GM19397 (cell line): ENCODE data around the gene PRX.
A peak's percentile ranks its signal among the peaks of the same experiment; 100 is the strongest.
"Not testable (repeated sequence)": the region's sequence is repeated elsewhere in the genome, so short reads cannot be mapped to it uniquely, and the experiment has no call there.

Source experiments
- ATAC-seq: cut with Tn5 transposase; IDR thresholded peaks from one replicate; pipeline ENCODE4 v1.9.1; 2021; ENCODE audit warnings: mild to moderate bottlenecking, moderate library complexity; ENCODE audit not compliant: unreplicated experiment

PRX gene

GRCh38 chr19:40433391-40434216, 20.4 kb upstream of the PRX start:
- peak; percentile 74 for ATAC-seq

GRCh38 chr19:40432760-40433159, 19.6 kb upstream of the PRX start:
- ATAC-seq: not testable (repeated sequence)

GRCh38 chr19:40431698-40432097, 18.5 kb upstream of the PRX start:
- no peak for ATAC-seq

GRCh38 chr19:40430242-40430641, 17.1 kb upstream of the PRX start:
- ATAC-seq: not testable (repeated sequence)

GRCh38 chr19:40428197-40428596, 15.0 kb upstream of the PRX start:
- ATAC-seq: not testable (repeated sequence)

GRCh38 chr19:40425450-40426287, 12.5 kb upstream of the PRX start, which contains the start of gene SERTAD1:
Gene SERTAD1, minus strand, starts transcription at chr19:40425992. Its CDS starts 2,446 bp downstream, at chr19:40423546.
- ATAC-seq: peak; percentile 81

GRCh38 chr19:40424637-40425449, 11.7 kb upstream of the PRX start:
- no peak for ATAC-seq

- ATAC-seq: no peak
Observed at GRCh38 chr19:40423938-40424337, 10.8 kb upstream of the PRX start.

- ATAC-seq: no peak
Observed at GRCh38 chr19:40422748-40423566, 9.8 kb upstream of the PRX start.

- ATAC-seq: no peak
Observed at GRCh38 chr19:40421993-40422747, 9.0 kb upstream of the PRX start.

- ATAC-seq: peak; percentile 41
Observed at GRCh38 chr19:40420766-40421765, 7.9 kb upstream of the PRX start.

GRCh38 chr19:40420451-40420765, 7.2 kb upstream of the PRX start:
- ATAC-seq: no peak

GRCh38 chr19:40419780-40420179, 6.6 kb upstream of the PRX start:
- no peak for ATAC-seq

GRCh38 chr19:40419066-40419612, 6.0 kb upstream of the PRX start:
- no peak for ATAC-seq

GRCh38 chr19:40418040-40418439, 4.9 kb upstream of the PRX start:
- ATAC-seq: no peak

- ATAC-seq: no peak
Observed at GRCh38 chr19:40417643-40417981, 4.4 kb upstream of the PRX start.

- ATAC-seq: no peak
Observed at GRCh38 chr19:40416918-40417642, 3.9 kb upstream of the PRX start.

GRCh38 chr19:40415768-40416167, 2.6 kb upstream of the PRX start:
- ATAC-seq: no peak
